Esophagus muscularis mucosa (tissue), 4 donors: ENCODE results near the gene AATK. TPM values are rescaled to one million over a fixed set of nuclear protein-coding genes. Genes with fewer than 3 reads are reported as not detected.

Experiments used
- DNase-seq: peaks from one replicate; pipeline ENCODE4 v3.0.0-alpha.2; 2017; ENCODE audit errors: extremely low spot score
- H3K27ac ChIP-seq, 4 donors: fragments of 200-600 bp; sonication (generic); replicated peaks in 1 of 4; 1 replicate in 3 of 4; 2 replicates in 1 of 4; pipeline ENCODE4 v1.5.1; 2016 to 2019; ENCODE audit warnings: mild to moderate bottlenecking in 1 of 4
- H3K27me3 ChIP-seq, 4 donors: fragments of 200-600 bp; sonication (generic); one replicate each; pipeline versions ENCODE4 v1.5.1 to v1.6.0; 2016 to 2019
- H3K36me3 ChIP-seq, 4 donors: fragments of 200-600 bp; sonication (generic); one replicate each; pipeline ENCODE4 v1.5.1; 2016 to 2019
- H3K4me1 ChIP-seq, 4 donors: fragments of 200-600 bp; sonication (generic); one replicate each; pipeline ENCODE4 v1.5.1; 2016 to 2019
- H3K4me3 ChIP-seq, 4 donors: fragments of 200-600 bp; sonication (generic); 1 replicate in 2 of 4; 2 replicates in 2 of 4; pipeline ENCODE4 v1.5.1; 2016 to 2019; ENCODE audit warnings: mild to moderate bottlenecking in 4 of 4, moderate library complexity in 1 of 4
- H3K9me3 ChIP-seq, 4 donors: fragments of 200-600 bp; sonication (generic); 1 replicate in 3 of 4; 2 replicates in 1 of 4; pipeline ENCODE4 v1.5.1; 2016 to 2019
- CTCF ChIP-seq, 3 experiments: fragments of 200-600 bp in 2 of 3; fragments of 450-650 bp in 1 of 3; sonication (generic) in 2 of 3; IDR thresholded peaks; one replicate each; pipeline ENCODE4 v1.5.1; 2017 to 2019; ENCODE audit warnings: antibody characterized with exemption in 3 of 3, mild to moderate bottlenecking in 2 of 3, moderate library complexity in 1 of 3
- EP300 ChIP-seq: sonication (generic); formaldehyde crosslinking; IDR thresholded peaks from one replicate; pipeline ENCODE4 v1.6.1; 2017; ENCODE audit warnings: antibody characterized with exemption
- POLR2A ChIP-seq: fragments of 450-650 bp; IDR thresholded peaks from one replicate; pipeline ENCODE4 v1.6.1; 2017; ENCODE audit warnings: antibody characterized with exemption, moderate library complexity, mild to moderate bottlenecking, low read depth
- POLR2AphosphoS5 ChIP-seq, 2 donors: sonication (generic); formaldehyde crosslinking; IDR thresholded peaks; one replicate each; pipeline ENCODE4 v1.6.1; 2017; ENCODE audit warnings: antibody characterized with exemption in 2 of 2
- WGBS: methylation state at CpG from one replicate; pipeline ENCODE4 v1.1.5; 2018; 5-methylcytosine and 5-hydroxymethylcytosine counted together
- intact Hi-C: fragments of 100-400 bp; cut with DNase I; formaldehyde crosslinking; loops from one replicate; pipeline ENCODE4 v1.15.1; 2023
- total RNA-seq, 4 donors: library from RNA; depleted of rRNA; stranded (reverse); fragments of >200 nt; gene quantifications; one replicate each; pipeline versions ENCODE4 v1.1.0 to v1.2.1, GENCODE V29; 2016

Gene AATK
- total RNA-seq, 4 donors from 2014 or later = 13.7 to 24.6 (median 16.0) TPM

- H3K36me3 ChIP-seq = peaks cover 16 to 80% (median 70%) of the 10 kb centered on the region in 4 donors
- intact Hi-C loops = no loop called here
- WGBS = 88% methylated on average over 10 of the region's 17 CpGs
These were observed 63.2 kb downstream of the AATK start for GRCh38 chr17:81102869-81103268.

GRCh38 chr17:81102352-81102751 lies 63.7 kb downstream of the AATK start:
- WGBS = 86% methylated on average over 12 of the region's 12 CpGs
- Histone ChIP-seq H3K27me3 (no peaks in the 10 kb centered on the region), H3K9me3 (no peaks in the 10 kb centered on the region), H3K27ac (no peak overlapping the region), H3K4me1 (peaks cover 12 to 33% (median 22%) of the 10 kb centered on the region in 4 donors), H3K36me3 (peaks cover 12 to 75% (median 65%) of the 10 kb centered on the region in 4 donors), H3K4me3 (no peak overlapping the region)
- DNase-seq = no peak
- TF ChIP-seq POLR2A (no peak), POLR2AphosphoS5 (IDR thresholded peaks at IDR 0.05) (no peak), CTCF (IDR thresholded peaks at IDR 0.05) (no peak), EP300 (no peak)
- intact Hi-C loops = no loop called here

More at GRCh38 chr17:81102869-81103268, 63.2 kb downstream of the AATK start:
- TF ChIP-seq POLR2AphosphoS5 (IDR thresholded peaks at IDR 0.05) (no peak), CTCF (IDR thresholded peaks at IDR 0.05) (no peak), POLR2A (no peak), EP300 (no peak)
- no peak overlapping the region for H3K27ac ChIP-seq
- no peak overlapping the region for H3K4me3 ChIP-seq
- peaks cover 7 to 28% (median 16%) of the 10 kb centered on the region in 4 donors for H3K4me1 ChIP-seq
- no peaks in the 10 kb centered on the region for H3K27me3 ChIP-seq
- no peaks in the 10 kb centered on the region for H3K9me3 ChIP-seq
- DNase-seq = no peak

- Histone ChIP-seq H3K27ac (no peak overlapping the region), H3K9me3 (no peaks in the 10 kb centered on the region), H3K4me1 (peaks cover 18 to 39% (median 28%) of the 10 kb centered on the region in 4 donors), H3K27me3 (no peaks in the 10 kb centered on the region), H3K4me3 (no peak overlapping the region), H3K36me3 (peaks cover 12 to 69% (median 59%) of the 10 kb centered on the region in 4 donors)
- intact Hi-C loops = loop anchor here (2.0 kb wide), 1 partner anchor 111 kb away; the partner anchor contains the start of gene CHMP6
- no peak for DNase-seq
- TF ChIP-seq POLR2A (no peak), CTCF (IDR thresholded peaks at IDR 0.05) (peak; percentile 99 to 100 (median 100)), POLR2AphosphoS5 (IDR thresholded peaks at IDR 0.05) (peak in 1 of 2 donors; percentile 80)
- WGBS = 67% methylated on average over 11 of the region's 33 CpGs
These were observed 64.3 kb downstream of the AATK start for GRCh38 chr17:81101614-81102306.

- no peak for DNase-seq
- TF ChIP-seq POLR2AphosphoS5 (IDR thresholded peaks at IDR 0.05) (no peak), CTCF (IDR thresholded peaks at IDR 0.05) (no peak), POLR2A (no peak), EP300 (no peak)
- intact Hi-C loops = loop anchor here (2.0 kb wide), 1 partner anchor 110 kb away; the partner anchor contains the start of gene CHMP6
- Histone ChIP-seq H3K27ac (no peak overlapping the region), H3K9me3 (no peaks in the 10 kb centered on the region), H3K36me3 (peaks cover 12 to 58% (median 48%) of the 10 kb centered on the region in 4 donors), H3K4me3 (no peak overlapping the region), H3K4me1 (peaks cover 24 to 50% (median 38%) of the 10 kb centered on the region in 4 donors), H3K27me3 (no peaks in the 10 kb centered on the region)
- 92% methylated on average over 10 of the region's 10 CpGs for WGBS
These were observed 65.4 kb downstream of the AATK start for GRCh38 chr17:81100668-81101067.
